ENCODE results near the gene CD24.
"Not testable (repeated sequence)": the region's sequence is repeated elsewhere in the genome, so short reads cannot be mapped to it uniquely, and the experiment has no call there.

Gene CD24

DNA sequence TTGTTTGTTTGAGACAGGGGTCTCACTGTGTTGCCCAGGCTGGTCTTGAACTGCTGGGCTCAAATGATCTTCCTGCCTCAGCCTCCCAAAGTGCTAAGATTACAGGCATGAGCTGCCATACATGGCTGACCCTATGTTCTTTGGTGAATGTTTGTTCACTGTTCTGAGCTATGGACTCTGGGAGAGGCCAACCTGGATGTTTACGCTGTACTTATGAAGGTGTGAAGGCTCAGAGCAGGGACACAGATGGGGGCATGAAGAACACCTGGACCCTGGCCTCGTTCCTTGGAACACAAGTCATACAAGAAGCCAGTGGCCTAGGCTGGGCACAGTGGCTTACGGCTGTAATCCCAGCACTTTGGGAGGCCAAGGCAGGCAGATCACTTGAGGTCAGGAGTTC is 21.1 kb upstream of the CD24 start:
- DNase-seq (ENCODE audit: extremely low read depth, low read depth) = no peak
- TF ChIP-seq CTCF (IDR thresholded peaks at IDR 0.05; ENCODE audit: low read depth, low read length, missing control alignments) = no peak
- no peak overlapping the region for H3K4me3 ChIP-seq (replicated peaks; ENCODE audit: low read depth, low read length)

- not testable (repeated sequence) for DNase-seq (ENCODE audit: extremely low read depth, low read depth); H3K4me3 ChIP-seq (replicated peaks; ENCODE audit: low read depth, low read length)
Observed at GRCh38 chr6:106989737-106990136, 15.2 kb upstream of the CD24 start.

GRCh38 chr6:106988664-106989063 is 14.1 kb upstream of the CD24 start:
- DNase-seq (ENCODE audit: extremely low read depth, low read depth) = no peak
- H3K4me3 ChIP-seq (replicated peaks; ENCODE audit: low read depth, low read length) = no peak overlapping the region
- no peak for TF ChIP-seq CTCF (IDR thresholded peaks at IDR 0.05; ENCODE audit: low read depth, low read length, missing control alignments)

DNA sequence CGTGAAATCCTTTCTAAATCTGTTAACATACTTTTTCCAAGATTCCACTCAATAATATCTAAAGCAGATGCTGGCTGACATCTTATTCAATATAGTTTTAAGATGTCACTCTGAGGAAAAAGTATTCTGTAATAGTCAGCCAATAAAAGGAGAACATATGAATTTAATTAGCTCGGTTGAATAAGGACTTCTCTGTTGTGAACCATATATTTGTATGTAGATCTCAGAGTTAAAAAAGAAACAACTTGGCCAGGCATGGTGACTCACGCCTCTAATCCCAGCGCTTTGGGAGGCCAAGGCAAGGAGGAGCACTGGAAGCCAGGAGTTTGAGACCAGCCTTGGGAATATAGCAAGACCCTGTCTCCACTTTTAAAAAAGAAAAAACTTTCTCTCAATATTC is 7.4 kb upstream of the CD24 start:
- DNase-seq (ENCODE audit: extremely low read depth, low read depth) = peak; percentile 48
- no peak for TF ChIP-seq CTCF (IDR thresholded peaks at IDR 0.05; ENCODE audit: low read depth, low read length, missing control alignments)
- no peak overlapping the region for H3K4me3 ChIP-seq (replicated peaks; ENCODE audit: low read depth, low read length)

- DNase-seq (ENCODE audit: extremely low read depth, low read depth) = no peak
- no peak overlapping the region for H3K4me3 ChIP-seq (replicated peaks; ENCODE audit: low read depth, low read length)
- TF ChIP-seq CTCF (IDR thresholded peaks at IDR 0.05; ENCODE audit: low read depth, low read length, missing control alignments) = no peak
Observed at GRCh38 chr6:106980926-106981325, 6.4 kb upstream of the CD24 start.

DNA sequence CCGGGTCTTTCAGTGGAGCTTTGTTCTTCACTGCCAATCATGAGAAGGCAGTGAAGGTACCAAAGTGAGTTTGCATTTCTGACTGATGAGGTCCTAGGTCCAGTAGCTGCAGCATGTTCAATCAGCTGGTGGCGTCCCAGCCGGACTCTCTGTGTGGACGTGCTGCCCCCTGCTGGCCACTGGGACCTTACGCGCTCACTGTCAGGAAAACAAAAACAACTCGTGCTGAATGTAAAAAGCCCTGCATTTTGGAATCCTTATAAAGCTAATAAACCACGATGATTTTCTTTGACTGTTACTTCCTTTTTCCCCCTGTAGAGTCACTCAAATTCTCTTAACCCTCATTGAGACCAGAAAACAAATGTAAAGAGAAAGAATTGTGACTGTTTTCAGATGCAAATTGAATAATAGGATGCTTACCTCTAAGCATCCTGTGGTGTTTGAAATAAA is 4.9 kb upstream of the CD24 start:
- no peak overlapping the region for H3K4me3 ChIP-seq (replicated peaks; ENCODE audit: low read depth, low read length)
- TF ChIP-seq CTCF (IDR thresholded peaks at IDR 0.05; ENCODE audit: low read depth, low read length, missing control alignments) = peak; percentile 98
- DNase-seq (ENCODE audit: extremely low read depth, low read depth) = peak; percentile 56

GRCh38 chr6:106977246-106977645 is 2.7 kb upstream of the CD24 start:
- H3K4me3 ChIP-seq (replicated peaks; ENCODE audit: low read depth, low read length) = no peak overlapping the region
- TF ChIP-seq CTCF (IDR thresholded peaks at IDR 0.05; ENCODE audit: low read depth, low read length, missing control alignments) = no peak
- DNase-seq (ENCODE audit: extremely low read depth, low read depth) = no peak
